ENCODE measurements around the gene HIBCH. TPM values are rescaled to one million over a fixed set of nuclear protein-coding genes. Genes with fewer than 3 reads are reported as not detected.
"Not testable (repeated sequence)": the region's sequence is repeated elsewhere in the genome, so short reads cannot be mapped to it uniquely, and the experiment has no call there.

HIBCH gene
- polyA plus RNA-seq, 1 donor: 110 TPM

- DNase-seq: no peak
Measured at GRCh38 chr2:190254063-190254850, 65.4 kb downstream of the HIBCH start.

GRCh38 chr2:190250421-190250820 lies 69.2 kb downstream of the HIBCH start:
- DNase-seq: no peak

DNA sequence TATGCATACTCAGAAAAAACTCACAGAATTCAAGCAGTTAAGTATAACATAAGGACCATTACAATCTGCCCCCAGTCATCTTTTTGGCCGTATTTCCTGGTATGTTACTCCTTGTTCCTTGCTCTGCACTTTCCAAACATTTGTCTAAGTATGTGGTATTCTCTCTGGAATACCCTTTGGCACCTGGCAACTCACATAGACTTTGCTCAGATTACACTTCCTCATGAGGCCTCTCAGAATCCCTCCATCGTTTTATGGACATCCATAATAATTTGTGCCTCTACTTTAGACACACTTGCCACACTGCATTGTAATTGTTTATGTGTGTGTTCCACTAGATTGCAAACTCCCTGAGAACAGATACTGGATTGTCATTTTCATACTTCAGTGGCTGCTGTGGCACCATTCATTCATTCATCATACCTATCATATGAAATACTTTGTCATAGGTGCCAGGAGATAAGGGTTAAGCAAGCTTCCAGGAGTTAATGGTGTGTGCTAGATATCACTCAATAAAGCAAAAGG lies 84.0 kb downstream of the HIBCH start:
- DNase-seq: no peak

- no peak for DNase-seq
Measured at GRCh38 chr2:190235101-190235500, 84.5 kb downstream of the HIBCH start.

- not testable (repeated sequence) for DNase-seq
Measured at GRCh38 chr2:190223989-190224388, 95.6 kb downstream of the HIBCH start.

- not testable (repeated sequence) for DNase-seq
Measured at GRCh38 chr2:190222745-190223144, 96.9 kb downstream of the HIBCH start.

GRCh38 chr2:190221429-190221828 lies 98.2 kb downstream of the HIBCH start:
- no peak for DNase-seq

- no peak for DNase-seq
Measured at GRCh38 chr2:190219186-190219585, 100.4 kb downstream of the HIBCH start.

DNA sequence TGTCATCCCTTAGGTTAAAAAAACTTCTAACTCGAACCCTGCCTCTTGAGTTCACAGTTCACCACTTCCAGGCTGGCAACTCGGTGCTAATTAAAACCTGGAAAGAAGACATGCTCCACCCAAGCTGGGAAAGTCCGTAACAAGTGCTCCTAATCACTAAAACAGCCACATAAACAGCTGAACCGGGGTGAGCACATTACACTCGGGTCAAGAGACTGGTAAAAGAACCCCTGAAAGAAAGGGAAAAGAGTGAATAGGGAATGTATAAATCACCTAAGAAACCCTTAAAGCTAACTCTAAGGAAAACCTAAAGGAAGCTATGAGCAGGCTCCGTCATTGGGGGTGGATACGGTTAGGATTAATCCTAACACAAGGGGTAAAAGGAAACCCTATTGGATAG lies 102.0 kb downstream of the HIBCH start:
- no peak for DNase-seq

- DNase-seq: no peak
Measured at GRCh38 chr2:190216829-190217228, 102.8 kb downstream of the HIBCH start.

GRCh38 chr2:190215620-190216019 lies 104.0 kb downstream of the HIBCH start:
- DNase-seq: no peak

DNA sequence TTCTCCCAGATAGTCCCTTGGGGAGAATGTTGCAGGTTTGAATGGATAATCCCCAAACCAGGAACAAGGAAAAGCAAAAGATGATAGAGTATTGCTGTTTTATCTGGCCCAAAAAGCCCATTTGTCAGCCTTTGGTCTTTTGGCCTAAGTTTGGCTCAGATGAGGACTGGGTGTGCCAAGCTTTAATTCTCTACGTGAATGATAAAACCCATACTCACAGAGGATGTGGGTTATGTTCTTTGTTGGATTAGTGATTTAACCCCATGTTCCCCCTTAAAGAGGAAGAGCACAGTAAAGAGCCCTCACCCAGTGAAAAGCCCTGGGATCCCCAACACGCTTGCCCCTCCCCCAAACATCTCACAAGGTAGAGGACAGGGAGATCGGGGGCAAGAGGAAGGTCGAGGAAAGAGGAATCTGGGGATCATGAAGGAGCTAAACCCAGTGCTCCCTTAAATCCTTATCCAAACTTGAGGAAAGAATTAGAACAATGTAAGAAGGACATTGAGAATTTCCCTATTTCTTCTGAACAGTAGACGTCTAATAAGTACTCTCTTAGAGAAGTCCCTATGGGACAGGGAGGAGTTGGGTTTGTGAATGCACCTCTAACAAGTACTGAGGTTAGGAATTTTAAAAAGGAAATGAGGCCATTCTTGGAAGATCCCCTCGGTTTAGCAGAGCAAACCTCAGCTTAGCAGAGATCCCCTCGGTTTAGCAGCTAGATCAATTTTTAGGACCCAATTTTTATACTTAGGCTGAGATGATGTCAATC lies 105.0 kb downstream of the HIBCH start:
- DNase-seq: no peak

DNA sequence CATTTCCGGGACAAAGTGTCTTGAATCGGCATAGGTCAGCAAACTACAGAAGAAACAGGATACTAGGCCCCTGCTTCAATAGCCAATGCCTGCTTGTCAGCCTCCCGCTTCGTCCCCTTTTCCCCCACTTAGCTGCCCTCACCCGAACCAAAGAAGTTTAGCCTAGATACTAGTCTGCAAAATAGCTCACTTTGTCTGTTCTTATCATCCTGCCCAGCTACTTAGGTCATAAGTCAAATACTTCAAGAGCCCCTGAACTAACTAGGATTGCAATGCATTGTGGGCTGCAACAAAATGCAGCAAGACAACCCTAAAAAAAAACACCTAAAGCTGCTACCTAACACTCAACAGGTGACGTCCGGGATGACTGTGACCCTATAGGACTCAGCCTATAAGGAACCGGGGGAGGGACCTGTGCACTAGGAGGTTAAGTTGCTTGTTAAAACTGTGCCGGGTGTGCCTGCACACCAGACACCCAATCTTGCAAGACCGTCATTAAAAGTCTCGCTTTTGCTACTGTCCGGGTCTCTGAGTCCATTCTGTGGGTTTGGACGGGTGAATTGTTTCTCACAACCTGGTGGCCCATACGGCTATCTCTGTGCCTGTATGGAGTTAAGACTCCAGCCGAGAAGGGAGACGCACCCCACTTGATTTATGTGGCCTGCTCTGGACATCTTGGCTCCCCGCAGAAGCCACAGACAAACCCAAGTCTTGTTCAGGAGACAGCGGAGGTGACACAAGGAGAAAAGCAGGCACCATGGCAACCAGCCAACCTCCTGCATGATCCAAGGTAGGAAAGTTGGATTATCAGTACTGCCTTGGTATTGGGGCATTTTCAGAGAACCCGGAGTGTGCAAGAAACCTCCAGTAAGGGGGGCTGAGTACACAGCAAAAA lies 105.9 kb downstream of the HIBCH start:
- DNase-seq: no peak

- DNase-seq: no peak
Measured at GRCh38 chr2:190210471-190210870, 109.2 kb downstream of the HIBCH start.

GRCh38 chr2:190209559-190209958 lies 110.1 kb downstream of the HIBCH start:
- DNase-seq: no peak

DNA sequence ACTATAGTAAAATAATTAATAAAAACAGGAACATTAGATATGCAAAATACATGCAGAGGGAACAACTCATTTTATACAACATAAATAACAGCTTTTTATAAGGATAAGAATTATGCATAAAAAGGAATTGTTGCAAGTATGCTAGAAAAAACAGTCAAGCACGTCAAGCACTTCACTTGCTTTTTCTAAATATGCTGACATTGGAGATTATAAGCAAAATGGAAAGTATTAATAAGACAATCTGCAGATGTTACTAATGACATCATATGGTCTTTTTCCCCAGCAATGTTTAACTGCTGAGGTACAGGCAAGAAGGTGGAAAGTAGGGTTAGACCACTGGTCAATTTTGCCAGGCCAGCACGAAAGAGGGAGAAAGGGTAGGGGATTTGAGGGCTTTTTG lies 111.7 kb downstream of the HIBCH start:
- no peak for DNase-seq

DNA sequence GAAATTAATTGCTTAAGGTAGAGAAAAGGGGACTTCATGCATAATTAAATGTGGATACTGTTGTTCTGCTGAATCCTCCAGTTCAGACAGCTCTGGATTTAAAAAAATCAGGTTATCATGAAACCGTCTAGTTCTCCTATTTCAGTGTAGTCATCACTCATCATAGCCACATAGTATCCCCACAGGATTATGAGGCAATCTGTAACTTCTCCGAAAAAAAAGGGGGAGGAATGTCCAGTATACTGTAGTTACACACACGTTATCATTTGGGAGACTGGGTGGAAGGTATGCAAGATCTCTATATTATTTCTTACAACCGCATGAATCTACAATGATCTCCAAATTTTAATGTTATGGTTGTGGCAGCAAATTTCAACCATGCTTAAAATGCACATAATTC lies 114.0 kb downstream of the HIBCH start:
- no peak for DNase-seq

DNA sequence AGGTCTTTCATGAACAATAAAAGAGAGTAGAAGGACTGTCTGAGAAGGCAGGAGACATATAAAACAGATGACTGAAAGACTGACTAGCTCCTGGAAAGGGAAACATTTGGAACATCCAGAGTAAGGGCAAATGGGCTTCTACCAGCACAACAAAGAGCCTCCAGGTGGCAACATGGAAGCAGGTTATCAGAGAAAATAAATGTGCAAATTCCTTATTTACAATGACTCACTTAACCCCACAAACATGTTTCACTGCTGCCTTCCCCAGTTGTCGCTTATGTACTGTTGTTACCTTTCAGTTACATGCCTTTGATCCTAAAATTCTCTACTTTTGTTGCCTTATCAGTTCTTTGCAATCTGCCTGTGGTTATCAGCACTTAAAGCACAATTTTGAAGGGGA lies 117.0 kb downstream of the HIBCH start:
- no peak for DNase-seq

GRCh38 chr2:190202018-190202417 lies 117.6 kb downstream of the HIBCH start:
- no peak for DNase-seq

DNA sequence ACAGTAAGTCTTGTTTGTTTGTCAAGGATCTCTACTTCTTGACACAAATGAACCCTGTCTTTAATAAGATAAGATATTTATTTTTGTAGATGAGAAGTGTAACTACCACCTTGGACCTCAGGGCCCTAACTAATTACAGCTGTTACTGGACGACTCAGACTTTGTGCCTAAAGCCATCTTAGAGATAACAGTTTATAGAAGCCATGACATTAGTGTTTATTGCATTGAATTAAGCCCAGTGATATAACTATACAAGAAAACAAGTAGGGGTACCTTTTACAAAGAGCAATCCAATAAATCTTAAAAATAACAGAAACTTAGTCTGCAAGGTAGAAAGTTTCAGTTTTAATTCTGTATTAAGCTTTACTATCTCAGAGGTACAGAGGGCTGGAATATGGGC lies 119.0 kb downstream of the HIBCH start:
- no peak for DNase-seq

DNA sequence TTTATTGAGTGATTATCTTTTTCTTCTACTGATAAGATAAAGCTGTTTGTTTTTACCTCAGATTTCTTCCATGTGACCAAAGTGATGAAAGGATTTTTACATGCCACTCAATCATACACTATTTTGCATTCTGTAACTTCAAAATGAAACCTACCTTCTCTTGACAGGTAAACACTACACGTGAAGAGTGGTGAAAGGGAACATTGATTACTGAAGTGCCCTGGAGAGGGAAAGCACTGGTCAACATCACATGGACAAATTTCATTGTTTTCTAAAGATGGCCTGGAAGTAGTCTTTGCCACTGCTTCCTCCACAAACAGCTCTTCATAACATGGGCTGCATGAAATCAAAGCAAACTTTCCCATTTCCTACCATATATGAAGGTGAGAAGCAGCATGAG lies 120.1 kb downstream of the HIBCH start:
- no peak for DNase-seq

- DNase-seq: no peak
Measured at GRCh38 chr2:190199109-190199508, 120.5 kb downstream of the HIBCH start.

Data from left kidney (tissue), 2 donors.